Medulla oblongata (tissue), 1 donor: Measurements from ENCODE around the gene TEDDM1.
A peak's percentile ranks its signal among the peaks of the same experiment; 100 is the strongest.
"Not testable (repeated sequence)": the region's sequence is repeated elsewhere in the genome, so short reads cannot be mapped to it uniquely, and the experiment has no call there.

ENCODE experiments used
- DNase-seq: peaks from one replicate; pipeline ENCODE4 v3.0.0-alpha.2; 2015; ENCODE audit errors: extremely low spot score

Gene TEDDM1

GRCh38 chr1:182400567-182400966 is at the start of gene TEDDM1:
Gene TEDDM1, minus strand, starts transcription at chr1:182400667. Its CDS starts 182 bp downstream, at chr1:182400485.
- no peak for DNase-seq

- no peak for DNase-seq
These were observed 49.6 kb upstream of the TEDDM1 start, which contains the start of gene RGSL1 for GRCh38 chr1:182450087-182450486. Gene RGSL1, plus strand, starts transcription at chr1:182450146. Its CDS starts 20 bp downstream, at chr1:182450166.

GRCh38 chr1:182447660-182448059 is 47.2 kb upstream of the TEDDM1 start:
- no peak for DNase-seq

- not testable (repeated sequence) for DNase-seq
These were observed 46.7 kb upstream of the TEDDM1 start for GRCh38 chr1:182447124-182447523.

- peak; percentile 58 for DNase-seq
These were observed 45.7 kb upstream of the TEDDM1 start for GRCh38 chr1:182446033-182446669.

- no peak for DNase-seq
These were observed 44.0 kb upstream of the TEDDM1 start for GRCh38 chr1:182444497-182444896.

GRCh38 chr1:182442333-182442732 is 41.9 kb upstream of the TEDDM1 start:
- DNase-seq: no peak

- no peak for DNase-seq
These were observed 41.3 kb upstream of the TEDDM1 start for GRCh38 chr1:182441719-182442118.

GRCh38 chr1:182438326-182438725 is 37.9 kb upstream of the TEDDM1 start:
- no peak for DNase-seq

GRCh38 chr1:182433580-182433979 is 33.1 kb upstream of the TEDDM1 start:
- DNase-seq: no peak

GRCh38 chr1:182431278-182431677 is 30.8 kb upstream of the TEDDM1 start:
- DNase-seq: no peak

- DNase-seq: no peak
These were observed 30.0 kb upstream of the TEDDM1 start for GRCh38 chr1:182430263-182431068.

- DNase-seq: no peak
These were observed 27.6 kb upstream of the TEDDM1 start for GRCh38 chr1:182428043-182428442.

- DNase-seq: no peak
These were observed 26.3 kb upstream of the TEDDM1 start for GRCh38 chr1:182426442-182427430.

GRCh38 chr1:182415789-182416188 is 15.3 kb upstream of the TEDDM1 start:
- DNase-seq: no peak

GRCh38 chr1:182413969-182414368 is 13.5 kb upstream of the TEDDM1 start:
- DNase-seq: no peak

- DNase-seq: no peak
These were observed 13.0 kb upstream of the TEDDM1 start for GRCh38 chr1:182413486-182413885.

GRCh38 chr1:182410620-182411273 is 10.3 kb upstream of the TEDDM1 start:
- DNase-seq: no peak

GRCh38 chr1:182410138-182410537 is 9.7 kb upstream of the TEDDM1 start:
- no peak for DNase-seq

- no peak for DNase-seq
These were observed 8.1 kb upstream of the TEDDM1 start for GRCh38 chr1:182408435-182409075.

GRCh38 chr1:182407724-182408123 is 7.3 kb upstream of the TEDDM1 start:
- no peak for DNase-seq
